ACHN (cell line): ENCODE results near the gene UBA5.
A peak's percentile ranks its signal among the peaks of the same experiment; 100 is the strongest.
"Not testable (repeated sequence)": the region's sequence is repeated elsewhere in the genome, so short reads cannot be mapped to it uniquely, and the experiment has no call there.

Experiments used
- DNase-seq: peaks from one replicate; pipeline ENCODE4 v3.0.0-alpha.2; 2015
- in situ Hi-C: cut with HindIII; loops from 2 replicates; pipeline ENCODE4 v1.10.0; 2017; ENCODE audit warnings: low sequenced_read_pairs, low pct_ligation_motif_present, low pct_unique_long_range_greater_than_20kb

UBA5 gene

DNA sequence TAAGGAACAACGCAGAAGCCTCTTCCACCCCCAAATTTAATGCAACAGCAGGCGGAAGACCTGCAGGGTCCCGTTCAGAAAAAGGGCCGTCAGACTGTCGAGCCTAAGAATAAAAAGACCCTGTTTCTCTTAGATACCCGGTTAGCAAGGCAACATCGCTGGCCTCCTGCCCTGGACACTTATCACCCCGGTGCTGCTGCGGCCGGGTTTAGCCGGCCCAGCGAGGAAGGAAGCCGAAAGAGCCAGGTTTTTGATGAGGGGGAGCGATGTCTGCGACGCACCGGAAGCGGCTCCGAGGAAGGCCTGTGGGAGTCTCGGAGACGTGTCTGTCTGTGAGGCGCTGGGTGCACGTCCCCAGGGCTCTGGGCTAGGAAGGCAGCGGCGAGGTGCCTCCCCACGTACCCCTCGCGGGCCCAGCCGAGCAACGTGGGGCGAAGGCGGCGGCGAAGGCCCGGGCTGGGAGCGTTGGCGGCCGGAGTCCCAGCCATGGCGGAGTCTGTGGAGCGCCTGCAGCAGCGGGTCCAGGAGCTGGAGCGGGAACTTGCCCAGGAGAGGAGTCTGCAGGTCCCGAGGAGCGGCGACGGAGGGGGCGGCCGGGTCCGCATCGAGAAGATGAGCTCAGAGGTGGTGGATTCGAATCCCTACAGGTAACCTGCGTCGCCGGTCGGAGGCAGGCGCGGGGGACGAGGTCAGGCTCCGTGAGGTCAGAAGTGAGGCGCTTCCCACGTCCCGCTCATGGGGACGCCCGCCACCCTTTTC is at the start of gene UBA5:
Gene UBA5 (plus strand): TSS at position 278 of the 759 bp plus-strand sequence. CDS start 209 bp downstream, at position 487.
- DNase-seq: peak; percentile 59
- in situ Hi-C loops: no loop called here

DNA sequence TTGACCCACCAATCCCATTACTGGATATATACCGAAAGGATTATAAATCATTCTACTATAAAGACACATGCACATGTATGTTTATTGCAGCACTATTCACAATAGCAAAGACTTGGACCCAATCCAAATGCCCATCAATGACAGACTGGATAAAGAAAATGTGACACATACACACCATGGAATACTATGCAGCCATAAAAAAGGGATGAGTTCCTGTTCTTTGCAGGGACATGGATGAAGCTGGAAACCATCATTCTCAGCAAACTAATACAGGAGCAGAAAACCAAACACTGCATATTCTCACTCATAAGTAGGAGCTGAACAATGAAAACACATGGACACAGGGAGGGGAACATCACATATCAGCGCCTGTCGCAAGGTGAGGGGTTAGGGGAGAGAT is 44.8 kb upstream of the UBA5 start:
- in situ Hi-C loops, DNase-seq: not testable (repeated sequence)

DNA sequence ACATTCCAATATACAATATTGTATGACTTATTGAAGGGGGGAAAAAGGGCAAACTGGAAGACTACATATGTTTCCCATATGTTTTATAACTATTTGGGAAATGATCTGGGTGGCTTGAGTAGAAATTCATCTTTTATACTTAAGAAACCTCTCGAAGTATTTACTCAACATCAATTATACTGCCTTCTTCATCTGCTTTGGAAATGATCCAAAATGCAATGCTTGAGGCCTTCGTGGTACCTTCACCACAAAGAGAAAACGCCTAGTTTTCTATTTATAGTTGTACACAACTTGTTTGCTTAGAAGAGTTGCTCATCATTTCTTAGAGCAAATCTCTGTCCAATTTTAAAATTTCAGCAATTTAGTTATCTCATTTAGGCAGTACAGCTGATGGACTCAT is 44.2 kb upstream of the UBA5 start:
- no peak for DNase-seq
- in situ Hi-C loops: no loop called here

DNA sequence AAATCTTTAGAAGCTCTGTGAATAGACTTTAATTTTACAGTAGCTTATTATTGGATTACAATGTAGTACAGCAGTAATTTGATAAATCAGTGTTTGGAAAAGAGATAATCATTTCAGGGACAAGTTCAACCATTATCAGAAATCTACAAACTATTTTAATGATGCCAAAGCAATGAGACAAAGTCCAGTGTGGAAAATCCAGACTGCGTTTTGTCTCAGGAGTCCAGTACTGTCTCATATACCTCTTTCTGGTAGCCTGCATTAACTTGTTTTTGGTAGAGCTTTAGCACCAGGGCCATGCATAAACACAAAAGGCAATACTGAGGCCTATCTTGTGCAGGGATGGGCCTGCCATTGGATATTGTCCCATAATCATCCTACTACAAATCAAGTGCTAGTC is 43.3 kb upstream of the UBA5 start:
- in situ Hi-C loops: no loop called here
- no peak for DNase-seq

DNA sequence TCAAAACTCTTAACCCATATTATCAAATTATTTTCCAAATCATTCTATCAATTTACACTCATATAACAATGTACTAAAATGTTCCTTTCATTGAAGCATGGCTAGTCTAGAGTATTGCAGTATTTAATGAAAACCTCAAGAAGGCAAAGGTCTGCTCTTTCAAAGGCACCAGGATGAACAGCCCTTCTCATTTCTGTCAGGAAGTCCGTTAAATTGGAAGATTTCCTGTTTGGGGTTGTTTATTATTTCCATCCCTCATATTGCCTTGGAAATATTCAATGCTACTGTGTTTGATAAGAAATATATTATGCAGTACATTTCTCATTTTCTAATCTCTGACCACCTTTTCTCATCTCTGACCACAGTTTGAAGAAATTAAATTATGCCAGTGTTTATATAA is 38.0 kb upstream of the UBA5 start:
- in situ Hi-C loops: no loop called here
- DNase-seq: no peak

DNA sequence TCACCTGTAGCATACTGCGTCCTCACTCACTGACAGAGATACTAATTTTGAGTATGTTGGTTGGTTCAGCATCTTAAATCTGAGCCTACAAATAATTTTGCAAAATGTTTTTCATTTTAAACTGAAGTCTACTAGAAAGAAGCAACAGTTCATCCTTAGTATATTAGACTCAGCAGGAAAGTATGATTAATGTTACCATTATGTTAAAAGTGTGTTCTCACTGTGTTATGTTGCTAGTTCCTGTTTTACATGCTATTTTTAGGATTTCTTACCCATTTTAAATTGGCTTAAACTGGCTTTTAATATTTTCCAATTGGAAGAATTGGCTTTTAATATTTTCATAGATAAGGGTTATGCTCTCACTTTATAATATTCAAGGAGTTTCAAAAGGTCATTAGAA is 37.4 kb upstream of the UBA5 start:
- in situ Hi-C loops: no loop called here
- no peak for DNase-seq

DNA sequence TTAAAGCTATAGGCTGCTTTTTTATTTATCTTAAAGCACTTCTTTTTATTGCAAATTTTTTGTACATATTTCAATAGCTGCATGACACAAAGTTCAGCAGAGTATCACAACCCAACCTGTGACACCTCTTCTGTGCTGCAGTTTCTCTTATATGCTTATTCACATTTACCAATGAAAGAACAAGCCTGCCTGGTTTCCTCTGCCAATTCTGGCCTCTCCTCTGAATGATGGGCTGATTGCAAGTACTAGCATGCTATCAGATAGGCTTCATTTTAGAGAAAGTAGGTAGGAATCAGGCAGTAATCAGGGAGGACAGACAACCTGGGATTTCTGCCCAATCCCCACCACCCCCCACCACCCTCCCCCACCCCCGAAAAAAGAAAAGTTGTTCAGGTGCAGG is 36.5 kb upstream of the UBA5 start:
- in situ Hi-C loops: no loop called here
- no peak for DNase-seq

DNA sequence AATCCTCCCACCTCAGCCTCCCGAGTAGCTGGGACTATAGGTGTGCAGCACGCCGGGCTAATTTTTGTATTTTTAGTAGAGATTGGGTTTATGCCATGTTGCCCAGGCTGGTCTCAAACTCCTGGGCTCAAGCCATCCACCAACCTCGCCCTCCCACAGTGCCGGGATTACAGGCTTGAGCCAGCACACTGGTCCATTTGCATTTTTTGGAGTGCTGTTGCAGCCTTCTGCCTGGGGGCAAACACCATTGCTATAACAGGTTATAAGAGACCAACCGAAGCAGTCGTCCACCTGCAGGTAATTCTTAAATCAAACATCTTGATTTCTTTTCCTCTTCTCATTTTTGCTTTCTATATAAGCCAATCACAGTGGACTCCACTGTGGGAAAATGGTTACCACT is 35.3 kb upstream of the UBA5 start:
- in situ Hi-C loops: loop anchor here (25.0 kb wide), 1 partner anchor 87 kb away; no protein-coding TSS in a partner anchor
- no peak for DNase-seq

DNA sequence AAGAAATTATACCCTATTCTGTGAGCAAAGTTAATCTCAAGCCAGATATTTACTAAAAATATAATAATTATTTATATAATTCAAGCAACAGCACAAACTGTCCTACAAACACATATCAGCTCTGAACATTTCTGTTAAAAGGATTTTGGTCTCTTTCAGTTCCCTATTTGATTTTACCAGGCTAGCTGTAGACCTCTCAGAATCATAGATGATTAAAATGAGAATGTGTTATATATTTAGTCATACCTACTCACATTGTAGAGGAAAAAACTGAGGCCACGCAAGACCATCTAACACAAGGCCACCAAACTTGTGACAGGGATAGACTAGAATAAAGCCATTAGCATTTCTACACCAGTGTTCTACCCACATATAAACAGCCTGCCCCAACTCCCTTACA is 34.5 kb upstream of the UBA5 start:
- in situ Hi-C loops: loop anchor here (25.0 kb wide), 1 partner anchor 88 kb away; no protein-coding TSS in a partner anchor
- DNase-seq: no peak

DNA sequence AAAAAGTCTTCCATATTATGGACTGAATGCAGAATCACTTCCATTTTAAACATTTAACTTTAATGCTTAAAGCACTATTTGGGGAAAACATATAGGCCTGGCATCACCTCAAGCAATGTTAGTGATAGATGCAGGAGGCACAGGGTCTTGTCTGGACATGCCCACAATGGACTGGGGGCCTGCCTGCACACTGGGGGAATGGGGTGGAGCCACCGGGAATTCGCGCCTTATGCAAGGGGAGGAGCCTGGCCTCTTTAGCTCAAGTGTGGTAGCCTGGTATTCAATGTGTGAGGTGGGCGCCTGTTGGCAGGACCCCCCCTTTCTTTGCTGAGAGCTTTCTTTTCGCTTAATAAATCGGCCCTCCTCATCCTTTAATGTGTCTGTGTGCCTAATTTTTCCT is 33.2 kb upstream of the UBA5 start:
- in situ Hi-C loops: loop anchor here (25.0 kb wide), 1 partner anchor 90 kb away; no protein-coding TSS in a partner anchor
- no peak for DNase-seq

DNA sequence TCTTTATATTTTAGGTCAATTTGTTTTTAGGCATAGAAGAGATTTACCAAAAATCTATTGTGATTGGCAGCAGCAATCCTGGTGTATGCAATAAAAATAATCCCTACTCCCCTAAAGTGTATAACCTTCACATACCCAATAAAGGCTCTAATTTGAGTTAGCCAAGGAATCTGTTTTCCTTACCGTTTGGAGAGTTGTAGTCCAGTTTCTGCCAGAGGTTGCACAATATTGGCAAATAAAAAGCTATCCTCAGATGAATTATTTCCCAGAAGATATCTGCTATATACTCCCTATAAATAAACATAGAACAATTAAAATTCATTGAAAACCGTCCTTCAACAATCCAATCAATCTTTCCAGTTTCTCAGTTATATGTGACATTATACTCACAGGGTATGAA is 32.0 kb upstream of the UBA5 start:
- in situ Hi-C loops: loop anchor here (25.0 kb wide), 1 partner anchor 91 kb away; no protein-coding TSS in a partner anchor
- no peak for DNase-seq

DNA sequence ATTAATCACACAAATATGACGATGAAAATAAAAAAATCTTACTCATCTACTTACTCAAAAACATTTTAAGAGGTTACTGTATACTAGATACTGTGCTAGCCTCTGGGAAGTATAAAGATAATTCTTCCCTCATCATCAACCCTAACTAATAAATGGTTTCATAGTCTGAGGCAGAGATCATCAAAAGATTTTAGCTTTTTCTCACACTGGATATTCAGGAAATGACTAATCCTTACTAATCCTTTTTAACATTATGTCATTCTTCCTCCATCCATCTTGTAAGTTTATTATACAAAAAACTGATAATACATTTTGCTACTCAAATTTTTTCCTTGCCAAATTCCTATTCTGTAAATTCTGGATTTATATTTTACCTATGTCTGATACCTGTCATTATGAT is 30.2 kb upstream of the UBA5 start:
- in situ Hi-C loops: loop anchor here (25.0 kb wide), 1 partner anchor 93 kb away; no protein-coding TSS in a partner anchor
- DNase-seq: peak; percentile 49

DNA sequence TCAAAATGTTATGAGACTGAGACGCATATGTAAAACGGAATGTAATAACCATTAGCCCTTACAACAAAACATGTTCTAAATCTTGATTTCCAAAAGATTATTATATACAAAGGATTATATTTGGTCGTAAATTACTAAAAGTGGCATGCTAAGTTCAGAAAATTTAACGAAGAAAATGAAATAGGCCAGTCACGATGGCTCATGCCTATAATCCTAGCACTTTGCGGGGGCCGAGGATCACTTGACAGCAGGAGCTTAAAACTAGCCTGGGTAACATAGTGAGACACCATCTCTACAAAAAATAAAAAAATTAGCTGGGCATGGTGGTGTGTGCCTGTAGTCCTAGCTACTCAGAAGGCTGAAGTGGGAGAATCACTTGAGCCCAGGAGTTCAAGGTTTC is 29.5 kb upstream of the UBA5 start:
- DNase-seq: no peak
- in situ Hi-C loops: loop anchor here (25.0 kb wide), 1 partner anchor 93 kb away; no protein-coding TSS in a partner anchor

DNA sequence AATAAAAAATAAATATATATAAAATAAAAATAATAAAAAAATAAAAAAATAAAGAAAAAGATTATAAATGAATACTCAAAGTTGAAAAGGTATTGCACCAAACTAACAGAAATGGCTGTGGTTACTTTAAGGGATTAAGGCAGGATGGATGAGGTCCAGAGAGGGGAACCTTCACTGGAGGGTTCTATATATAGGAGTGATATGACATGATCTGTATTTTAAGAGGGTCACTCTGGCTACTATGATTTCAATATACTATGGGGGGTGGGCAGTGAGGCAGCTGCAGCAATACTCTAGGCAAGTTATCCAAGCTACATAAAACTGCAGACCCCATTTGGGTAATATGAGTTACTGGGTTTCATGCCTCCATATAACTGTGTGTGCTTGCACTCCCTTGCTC is 25.1 kb upstream of the UBA5 start:
- in situ Hi-C loops: loop anchor here (25.0 kb wide), 1 partner anchor 98 kb away; no protein-coding TSS in a partner anchor
- no peak for DNase-seq

DNA sequence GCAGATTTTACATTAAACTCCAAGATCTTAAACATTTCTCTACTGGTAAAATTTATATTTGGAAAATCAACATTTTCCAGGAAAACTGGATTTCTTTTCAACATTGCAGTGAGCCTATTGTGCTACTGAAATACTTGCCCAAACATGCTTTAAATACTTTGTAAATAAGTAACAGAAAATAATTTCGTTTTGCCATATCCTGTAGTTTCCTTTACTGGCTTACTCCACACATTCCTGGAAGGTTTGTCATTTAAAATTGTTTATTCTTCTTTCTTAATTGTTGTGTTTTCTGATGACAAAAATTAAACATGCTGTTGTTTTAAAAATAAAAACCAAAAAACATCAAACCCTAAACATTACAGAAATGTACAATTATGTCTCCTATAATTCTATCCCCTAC is 22.5 kb upstream of the UBA5 start:
- DNase-seq: peak; percentile 60
- in situ Hi-C loops: loop anchor here (25.0 kb wide), 1 partner anchor 100 kb away; no protein-coding TSS in a partner anchor

DNA sequence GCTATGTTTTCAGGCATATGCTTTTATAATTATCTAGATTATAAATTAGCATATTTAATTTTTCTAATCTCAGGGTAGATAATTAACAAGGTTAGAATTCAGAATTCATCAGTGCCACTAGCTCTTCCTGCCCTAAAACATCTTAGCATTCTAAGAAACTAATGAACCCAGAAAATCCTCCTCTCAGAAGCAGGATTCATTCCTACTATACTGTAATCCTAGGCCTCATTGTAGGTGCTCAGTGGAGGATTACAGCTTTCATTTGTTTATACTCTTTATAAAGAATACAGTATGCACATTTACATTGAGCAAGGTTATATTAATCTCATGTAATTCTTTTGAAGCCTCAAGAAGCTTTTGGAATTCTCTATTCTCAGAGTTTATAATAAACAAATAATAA is 21.4 kb upstream of the UBA5 start:
- in situ Hi-C loops: loop anchor here (25.0 kb wide), 1 partner anchor 101 kb away; no protein-coding TSS in a partner anchor
- no peak for DNase-seq

DNA sequence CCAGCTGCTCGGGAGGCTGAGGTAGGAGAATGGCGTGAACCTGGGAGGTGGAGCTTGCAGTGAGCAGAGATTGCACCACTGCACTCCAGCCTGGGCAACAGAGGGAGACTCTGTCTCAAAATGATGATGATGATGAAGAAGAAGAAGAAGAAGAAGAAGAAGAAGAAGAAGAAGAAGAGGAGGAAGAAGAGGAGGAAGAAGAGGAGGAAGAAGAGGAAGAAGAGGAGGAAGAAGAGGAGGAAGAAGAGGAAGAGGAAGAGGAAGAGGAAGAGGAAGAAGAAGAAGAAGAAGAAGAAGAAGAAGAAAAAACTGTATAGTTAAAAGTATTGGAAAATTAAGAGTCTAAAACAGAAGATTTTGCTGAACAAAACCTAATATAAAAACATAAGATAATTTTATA is 18.7 kb upstream of the UBA5 start:
- in situ Hi-C loops: loop anchor here (25.0 kb wide), 1 partner anchor 104 kb away; no protein-coding TSS in a partner anchor
- DNase-seq: not testable (repeated sequence)

DNA sequence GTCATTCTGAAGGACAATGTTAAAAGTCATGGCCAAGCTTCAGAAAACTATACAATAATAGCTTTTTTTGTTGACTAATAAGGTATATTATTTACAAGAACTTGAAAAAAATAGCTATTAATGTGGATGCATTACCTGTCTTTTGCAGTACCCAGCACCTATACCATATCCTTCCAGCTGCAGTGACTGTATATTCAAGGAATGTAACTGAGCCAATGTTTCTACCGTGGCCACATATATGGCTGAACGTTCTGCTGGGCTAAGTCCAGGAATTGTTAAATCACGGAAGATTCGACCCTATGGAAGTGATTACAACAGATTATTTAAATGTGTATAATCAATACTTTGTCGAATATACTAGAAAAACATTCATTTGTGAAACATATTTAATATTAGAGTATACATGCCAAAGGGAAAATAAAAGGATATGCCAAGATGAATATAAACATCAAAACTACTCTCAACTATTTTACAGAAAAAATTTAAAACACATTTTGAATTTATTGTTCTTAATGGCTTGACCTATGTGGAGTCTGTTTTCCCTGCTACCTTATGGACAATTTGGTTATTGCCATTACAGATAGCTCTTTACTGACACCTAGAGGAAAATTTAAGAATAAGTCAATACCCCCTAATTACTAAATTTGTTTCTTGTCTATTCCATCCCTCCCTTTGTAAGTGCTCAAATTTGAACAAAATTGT is 18.1 kb upstream of the UBA5 start:
- in situ Hi-C loops: loop anchor here (25.0 kb wide), 1 partner anchor 105 kb away; no protein-coding TSS in a partner anchor
- peak; percentile 63 for DNase-seq

DNA sequence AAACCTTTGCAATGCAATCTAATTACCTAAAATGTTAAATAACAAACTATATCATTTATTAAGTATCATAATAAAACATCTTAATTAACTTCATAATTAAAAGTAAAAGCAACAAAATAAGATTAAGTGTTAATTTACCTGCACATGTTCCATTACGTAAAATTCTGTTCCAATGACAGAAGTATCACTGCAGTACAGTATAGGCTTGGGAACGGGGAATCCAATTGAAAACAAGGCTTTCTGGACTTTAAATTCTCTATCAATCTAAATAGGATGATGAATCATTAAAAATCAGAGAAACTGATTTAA is 17.6 kb upstream of the UBA5 start:
- in situ Hi-C loops: loop anchor here (25.0 kb wide), 1 partner anchor 105 kb away; no protein-coding TSS in a partner anchor
- no peak for DNase-seq
